Stimulated activated CD8-positive, alpha-beta memory T cell treated with anti-CD3 and anti-CD28 coated beads, Interleukin-12 subunit alpha, Interleukin-12 subunit beta, amount 100 ng/mL, for 4 hours (primary cell): Measurements from ENCODE around the gene APOBEC3G.
A peak's percentile ranks its signal among the peaks of the same experiment; 100 is the strongest.

Experiments
- DNase-seq: peaks from one replicate; pipeline ENCODE4 v3.0.0-alpha.2; 2020; ENCODE audit warnings: low read depth

APOBEC3G gene

GRCh38 chr22:39091126-39092081 lies 14.3 kb downstream of the APOBEC3G start:
- DNase-seq: no peak

- DNase-seq: no peak
Observed at GRCh38 chr22:39092111-39092862, 15.2 kb downstream of the APOBEC3G start.

- no peak for DNase-seq
Observed at GRCh38 chr22:39094717-39095389, 17.8 kb downstream of the APOBEC3G start.

GRCh38 chr22:39095971-39096370 lies 18.9 kb downstream of the APOBEC3G start:
- no peak for DNase-seq

GRCh38 chr22:39097098-39098020 lies 20.3 kb downstream of the APOBEC3G start, which contains the start of gene APOBEC3H:
Gene APOBEC3H (plus strand): TSS chr22:39097244. CDS start chr22:39100279, 3,035 bp downstream.
- no peak for DNase-seq

- no peak for DNase-seq
Observed at GRCh38 chr22:39098026-39098425, 21.0 kb downstream of the APOBEC3G start.

GRCh38 chr22:39098576-39098975 lies 21.5 kb downstream of the APOBEC3G start:
- DNase-seq: no peak

GRCh38 chr22:39101226-39101625 lies 24.2 kb downstream of the APOBEC3G start:
- DNase-seq: no peak

GRCh38 chr22:39103431-39103830 lies 26.4 kb downstream of the APOBEC3G start:
- no peak for DNase-seq

- no peak for DNase-seq
Observed at GRCh38 chr22:39106326-39106725, 29.3 kb downstream of the APOBEC3G start.

GRCh38 chr22:39108487-39108886 lies 31.4 kb downstream of the APOBEC3G start:
- no peak for DNase-seq

- no peak for DNase-seq
Observed at GRCh38 chr22:39109361-39109760, 32.3 kb downstream of the APOBEC3G start.

- DNase-seq: no peak
Observed at GRCh38 chr22:39110631-39111561, 33.8 kb downstream of the APOBEC3G start.

GRCh38 chr22:39114112-39114511 lies 37.0 kb downstream of the APOBEC3G start:
- no peak for DNase-seq

GRCh38 chr22:39115570-39115969 lies 38.5 kb downstream of the APOBEC3G start:
- DNase-seq: no peak

- no peak for DNase-seq
Observed at GRCh38 chr22:39115977-39116621, 39.0 kb downstream of the APOBEC3G start.

GRCh38 chr22:39117585-39118191 lies 40.6 kb downstream of the APOBEC3G start:
- peak; percentile 58 for DNase-seq

GRCh38 chr22:39120983-39121382 lies 43.9 kb downstream of the APOBEC3G start:
- DNase-seq: no peak
